IPS DF 4.7 (cell line): Measurements from ENCODE around the gene GRK5.
A peak's percentile ranks its signal among the peaks of the same experiment; 100 is the strongest.

Experiments used
- DNase-seq: peaks from one replicate; pipeline ENCODE4 v3.0.0-alpha.2; 2013; ENCODE audit warnings: low spot score; ENCODE audit errors: extremely low read depth

GRK5 gene

GRCh38 chr10:119439922-119440321 is 232.6 kb downstream of the GRK5 start:
- DNase-seq = no peak

GRCh38 chr10:119441151-119441821 is 233.9 kb downstream of the GRK5 start:
- DNase-seq = no peak

- no peak for DNase-seq
Measured at GRCh38 chr10:119441921-119442757, 234.8 kb downstream of the GRK5 start.

- no peak for DNase-seq
Measured at GRCh38 chr10:119442758-119443060, 235.3 kb downstream of the GRK5 start.

- no peak for DNase-seq
Measured at GRCh38 chr10:119443441-119443840, 236.1 kb downstream of the GRK5 start.

DNA sequence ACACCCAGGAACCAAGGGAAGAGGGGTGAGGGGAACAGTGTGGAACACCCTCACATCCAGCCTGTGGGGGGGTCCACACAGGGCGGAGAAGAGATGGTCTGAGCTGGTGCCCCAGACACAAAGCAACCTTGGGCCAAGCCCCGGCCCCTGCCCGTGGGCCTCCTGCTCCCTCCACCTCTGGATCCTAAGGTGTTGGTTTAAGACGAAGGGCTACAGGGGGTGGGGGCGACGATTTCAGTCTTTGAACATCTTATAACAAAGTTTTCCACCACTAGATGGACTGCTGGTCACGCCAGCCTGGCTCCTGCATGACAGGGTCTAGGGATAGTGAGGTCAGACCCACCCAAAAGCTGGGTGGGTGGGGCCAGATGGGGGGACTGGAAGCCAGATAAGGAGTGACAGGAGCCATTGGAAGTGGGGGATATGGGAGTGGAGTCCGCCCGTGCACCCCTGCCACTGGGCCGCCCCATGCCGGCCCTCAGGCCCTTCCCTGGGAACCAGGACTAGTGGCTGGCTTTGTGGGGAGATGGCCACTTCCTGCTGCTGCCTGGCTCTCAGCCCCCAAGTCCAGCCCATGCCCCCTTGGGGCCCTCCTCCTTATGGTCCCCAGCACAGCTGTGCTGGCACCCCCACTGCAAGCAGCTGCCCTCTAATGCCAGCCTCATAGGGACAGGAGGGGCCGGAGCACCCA is 236.7 kb downstream of the GRK5 start:
- DNase-seq = no peak

GRCh38 chr10:119444866-119445265 is 237.5 kb downstream of the GRK5 start:
- DNase-seq = no peak

GRCh38 chr10:119445311-119445934 is 238.1 kb downstream of the GRK5 start:
- peak; percentile 56 for DNase-seq

- DNase-seq = no peak
Measured at GRCh38 chr10:119445935-119446317, 238.6 kb downstream of the GRK5 start.

DNA sequence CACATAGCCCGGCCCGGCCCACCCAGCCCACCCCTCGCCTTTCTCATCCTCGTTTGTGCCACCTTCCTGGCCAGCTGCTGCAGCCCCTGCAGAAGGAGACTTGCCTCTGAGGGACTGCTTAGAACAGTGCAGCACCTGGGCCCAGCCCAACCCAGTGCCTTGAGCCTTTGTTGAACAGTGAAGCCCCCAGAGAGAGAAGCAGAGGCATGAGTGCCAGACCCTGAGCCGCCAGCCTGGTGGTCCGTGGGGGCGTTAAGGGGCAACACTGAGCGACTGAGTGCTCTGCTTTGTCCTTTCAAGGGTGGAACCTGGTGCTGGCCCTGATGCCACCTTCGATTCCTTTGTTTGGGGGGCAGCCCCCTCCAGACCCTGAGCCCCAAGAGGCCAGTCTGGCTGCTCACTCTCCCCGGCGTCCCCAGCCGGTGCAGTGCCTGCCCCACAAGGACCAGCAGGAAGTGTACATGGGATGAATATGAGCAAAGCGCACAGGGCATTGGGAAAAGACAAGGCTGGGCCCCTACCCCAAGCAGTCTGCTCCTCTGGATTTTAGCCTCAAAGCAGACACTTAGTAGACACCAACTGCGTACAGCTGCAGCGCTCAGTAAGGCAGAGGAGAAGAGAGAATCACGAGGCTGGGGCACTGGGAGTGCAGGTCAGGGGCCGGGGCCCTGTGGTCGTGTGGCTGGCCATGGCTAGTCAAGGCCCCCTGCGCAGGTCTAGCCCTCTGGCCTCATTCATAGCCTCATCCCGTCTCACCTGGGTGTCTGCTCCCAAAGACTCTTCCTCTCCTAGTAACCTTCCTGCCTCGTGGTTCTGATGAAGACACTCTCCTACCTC is 239.3 kb downstream of the GRK5 start:
- DNase-seq = no peak

GRCh38 chr10:119447421-119447820 is 240.1 kb downstream of the GRK5 start:
- no peak for DNase-seq

- DNase-seq = no peak
Measured at GRCh38 chr10:119447823-119448546, 240.6 kb downstream of the GRK5 start.

- no peak for DNase-seq
Measured at GRCh38 chr10:119448628-119449584, 241.5 kb downstream of the GRK5 start.

DNA sequence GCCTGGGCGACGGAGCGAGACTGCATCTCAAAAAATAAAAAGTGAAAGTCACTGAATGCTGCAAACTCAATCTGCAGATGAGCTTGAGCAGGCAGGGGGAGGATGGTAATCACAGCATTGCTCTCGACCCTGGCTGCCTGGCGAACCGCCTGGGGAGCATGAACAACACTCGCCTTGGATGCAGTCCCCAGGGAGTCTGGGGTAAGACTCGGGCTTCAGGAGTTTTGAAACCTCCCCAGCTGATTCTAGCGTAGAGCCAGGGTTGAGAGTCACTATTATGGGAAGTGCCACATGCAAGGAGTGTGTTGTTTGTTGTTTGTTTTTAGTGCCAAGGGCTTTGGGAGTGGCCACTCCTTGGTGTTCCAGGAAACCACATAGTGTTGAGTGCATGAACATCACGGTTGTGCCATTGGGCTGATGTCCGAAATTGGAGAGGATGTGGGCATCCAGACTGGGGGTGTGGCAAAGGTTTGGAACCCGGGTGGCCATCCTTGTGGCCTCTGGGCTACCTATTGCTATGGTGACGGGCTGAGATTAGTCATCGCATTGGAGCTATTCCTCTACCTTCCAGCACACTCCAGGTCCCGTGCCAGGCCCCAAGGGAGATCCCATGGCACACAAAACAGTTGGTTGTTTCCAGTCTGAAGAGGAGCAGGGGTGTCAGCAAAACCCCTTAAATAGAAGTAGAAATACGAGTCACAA is 242.5 kb downstream of the GRK5 start:
- no peak for DNase-seq

DNA sequence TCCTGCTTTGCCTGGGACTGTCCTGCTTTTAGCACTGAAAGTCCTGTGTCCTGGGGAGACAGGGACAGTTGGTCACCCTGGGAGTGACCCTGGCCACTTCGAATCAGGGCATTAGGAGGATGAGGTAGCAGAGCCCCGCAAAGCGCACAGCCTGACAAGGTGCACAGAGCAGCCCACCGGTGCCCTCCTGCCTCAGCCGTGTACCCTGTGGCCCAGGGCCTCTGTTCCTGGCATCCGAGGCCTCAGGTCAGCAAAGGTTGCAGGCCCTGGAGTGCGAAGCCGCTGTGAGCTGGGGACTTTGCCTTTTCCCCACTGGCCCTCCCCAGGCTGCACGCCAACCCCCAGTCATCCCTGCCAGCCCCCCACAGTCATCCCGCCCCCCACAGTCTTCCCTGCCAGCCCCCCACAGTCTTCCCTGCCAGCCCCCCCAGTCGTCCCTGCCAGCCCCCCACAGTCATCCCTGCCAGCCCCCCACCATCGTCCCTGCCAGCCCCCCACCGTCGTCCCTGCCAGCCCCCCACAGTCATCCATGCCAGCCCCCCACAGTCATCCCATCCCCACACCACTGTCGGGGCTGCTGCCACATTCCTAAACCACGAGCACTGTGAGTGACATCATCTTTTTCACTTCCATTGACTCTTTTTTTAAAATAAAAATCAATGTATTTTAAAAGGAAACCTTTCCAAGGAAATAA is 243.4 kb downstream of the GRK5 start:
- DNase-seq = no peak

- DNase-seq = no peak
Measured at GRCh38 chr10:119451300-119451896, 244.0 kb downstream of the GRK5 start.

DNA sequence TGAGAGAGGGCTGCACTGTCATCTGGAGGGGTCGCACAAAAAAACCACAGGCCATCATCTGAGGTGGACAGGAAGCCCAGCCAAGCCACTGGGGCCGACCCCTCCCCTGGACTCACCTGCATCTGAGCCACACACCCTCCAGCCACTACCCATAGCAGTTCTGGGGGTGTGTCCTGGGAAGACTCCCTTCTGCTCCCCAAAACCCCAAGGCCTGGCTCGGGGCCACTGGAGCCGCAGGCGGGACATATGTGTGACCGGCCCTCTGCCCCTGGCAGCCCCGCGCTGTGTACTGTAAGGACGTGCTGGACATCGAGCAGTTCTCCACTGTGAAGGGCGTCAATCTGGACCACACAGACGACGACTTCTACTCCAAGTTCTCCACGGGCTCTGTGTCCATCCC is 245.0 kb downstream of the GRK5 start:
- DNase-seq = no peak

DNA sequence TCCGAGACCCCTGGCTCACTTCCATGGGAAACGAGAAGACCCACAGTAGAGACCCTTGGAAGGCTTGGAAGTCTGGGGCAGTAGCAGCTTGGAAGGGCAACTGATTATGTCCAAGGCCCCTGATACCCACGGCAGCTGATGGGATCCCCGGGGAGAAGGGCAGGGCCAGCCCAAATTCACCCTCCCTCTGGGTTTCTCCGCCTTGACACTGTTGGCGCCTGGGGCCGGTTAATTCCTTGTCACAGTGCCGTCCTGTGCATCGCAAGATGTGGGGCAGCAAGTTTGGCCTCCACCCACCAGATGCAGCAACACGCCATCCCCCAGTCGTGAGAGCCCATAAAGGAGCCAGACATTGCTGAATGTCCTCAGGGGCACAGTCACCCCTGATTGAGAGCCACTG is 245.9 kb downstream of the GRK5 start:
- no peak for DNase-seq
